T-helper 2 cell treated with Interferon-gamma antibody and Interleukin-4, amounts not matched to agents 5 μg/mL and 100 μg/mL, for 36 hours (primary cell): ENCODE results near the gene ZNF784.
A peak's percentile ranks its signal among the peaks of the same experiment; 100 is the strongest.

Source experiments
- DNase-seq: peaks from one replicate; pipeline ENCODE4 v3.0.0; 2021; ENCODE audit warnings: low spot score
- H3K27ac Mint-ChIP-seq: one replicate; pipeline ENCODE4 v1.8.0; 2021; ENCODE audit warnings: mild to moderate bottlenecking, mixed read lengths
- H3K27me3 Mint-ChIP-seq: one replicate; pipeline ENCODE4 v1.8.0; 2021; ENCODE audit warnings: low read depth, mixed read lengths
- H3K36me3 Mint-ChIP-seq: one replicate; pipeline ENCODE4 v1.8.0; 2021; ENCODE audit warnings: low read depth, mixed read lengths
- H3K4me1 Mint-ChIP-seq: one replicate; pipeline ENCODE4 v1.8.0; 2021; ENCODE audit warnings: low read depth, mixed read lengths
- H3K4me3 Mint-ChIP-seq: one replicate; pipeline ENCODE4 v1.8.0; 2022; ENCODE audit warnings: mild to moderate bottlenecking, moderate library complexity, mixed read lengths
- H3K9me3 Mint-ChIP-seq: one replicate; pipeline ENCODE4 v1.8.0; 2021; ENCODE audit warnings: mixed read lengths

ZNF784 gene

GRCh38 chr19:55652311-55653128, 28.2 kb upstream of the ZNF784 start:
- Mint-ChIP-seq H3K4me3 (peak overlapping the region; percentile 46), H3K4me1 (peaks cover 26% of the 10 kb centered on the region), H3K27ac (peak overlapping the region; percentile 49), H3K36me3 (peaks cover 26% of the 10 kb centered on the region), H3K9me3 (no peaks in the 10 kb centered on the region), H3K27me3 (no peaks in the 10 kb centered on the region)
- DNase-seq: no peak

GRCh38 chr19:55651236-55651635, 26.9 kb upstream of the ZNF784 start:
- no peaks in the 10 kb centered on the region for H3K9me3 Mint-ChIP-seq
- H3K27me3 Mint-ChIP-seq: no peaks in the 10 kb centered on the region
- no peak overlapping the region for H3K4me3 Mint-ChIP-seq
- H3K36me3 Mint-ChIP-seq: peaks cover 18% of the 10 kb centered on the region
- no peak for DNase-seq
- H3K4me1 Mint-ChIP-seq: peaks cover 20% of the 10 kb centered on the region
- no peak overlapping the region for H3K27ac Mint-ChIP-seq

- Mint-ChIP-seq H3K27ac (no peak overlapping the region), H3K9me3 (no peaks in the 10 kb centered on the region), H3K27me3 (no peaks in the 10 kb centered on the region), H3K4me3 (no peak overlapping the region), H3K36me3 (peaks cover 13% of the 10 kb centered on the region), H3K4me1 (peaks cover 15% of the 10 kb centered on the region)
- no peak for DNase-seq
These were observed 26.4 kb upstream of the ZNF784 start for GRCh38 chr19:55650602-55651230.

GRCh38 chr19:55650126-55650557, 25.8 kb upstream of the ZNF784 start:
- H3K27ac Mint-ChIP-seq: peak overlapping the region; percentile 78
- H3K4me3 Mint-ChIP-seq: peak overlapping the region; percentile 46
- peaks cover 13% of the 10 kb centered on the region for H3K36me3 Mint-ChIP-seq
- DNase-seq: no peak
- H3K4me1 Mint-ChIP-seq: peaks cover 15% of the 10 kb centered on the region
- no peaks in the 10 kb centered on the region for H3K27me3 Mint-ChIP-seq
- H3K9me3 Mint-ChIP-seq: no peaks in the 10 kb centered on the region

- Mint-ChIP-seq H3K4me1 (peaks cover 15% of the 10 kb centered on the region), H3K4me3 (peak overlapping the region; percentile 77), H3K27ac (peak overlapping the region; percentile 78), H3K27me3 (no peaks in the 10 kb centered on the region), H3K36me3 (peaks cover 13% of the 10 kb centered on the region), H3K9me3 (no peaks in the 10 kb centered on the region)
- no peak for DNase-seq
These were observed 25.1 kb upstream of the ZNF784 start for GRCh38 chr19:55649268-55650125.

GRCh38 chr19:55648585-55649267, 24.4 kb upstream of the ZNF784 start:
- no peaks in the 10 kb centered on the region for H3K27me3 Mint-ChIP-seq
- peak overlapping the region; percentile 81 for H3K27ac Mint-ChIP-seq
- peaks cover 13% of the 10 kb centered on the region for H3K36me3 Mint-ChIP-seq
- peak overlapping the region; percentile 77 for H3K4me3 Mint-ChIP-seq
- no peak for DNase-seq
- H3K9me3 Mint-ChIP-seq: no peaks in the 10 kb centered on the region
- peaks cover 21% of the 10 kb centered on the region for H3K4me1 Mint-ChIP-seq

- no peaks in the 10 kb centered on the region for H3K27me3 Mint-ChIP-seq
- peaks cover 25% of the 10 kb centered on the region for H3K4me1 Mint-ChIP-seq
- H3K4me3 Mint-ChIP-seq: peak within 1 kb of the TSS; percentile 79
These were observed 23.6 kb upstream of the ZNF784 start, which contains the start of gene CCDC106 for GRCh38 chr19:55647732-55648584. TSS of gene CCDC106 (plus strand) at chr19:55648212. CDS start at chr19:55649047, 835 bp downstream.

GRCh38 chr19:55646889-55647731, 22.7 kb upstream of the ZNF784 start:
- peaks cover 27% of the 10 kb centered on the region for H3K4me1 Mint-ChIP-seq
- no peak for DNase-seq
- no peaks in the 10 kb centered on the region for H3K9me3 Mint-ChIP-seq
- no peaks in the 10 kb centered on the region for H3K27me3 Mint-ChIP-seq
- H3K27ac Mint-ChIP-seq: peak overlapping the region; percentile 72
- H3K4me3 Mint-ChIP-seq: peak overlapping the region; percentile 79
- H3K36me3 Mint-ChIP-seq: peaks cover 18% of the 10 kb centered on the region

More at GRCh38 chr19:55647732-55648584, 23.6 kb upstream of the ZNF784 start, which contains the start of gene CCDC106:
- Mint-ChIP-seq H3K36me3 (peaks cover 17% of the 10 kb centered on the region), H3K27ac (peak within 1 kb of the TSS; percentile 81), H3K9me3 (no peaks in the 10 kb centered on the region)
- DNase-seq: no peak

GRCh38 chr19:55645512-55645881, 21.1 kb upstream of the ZNF784 start:
- H3K27me3 Mint-ChIP-seq: no peaks in the 10 kb centered on the region
- H3K4me3 Mint-ChIP-seq: peak overlapping the region; percentile 57
- peaks cover 18% of the 10 kb centered on the region for H3K36me3 Mint-ChIP-seq
- no peak for DNase-seq
- peaks cover 31% of the 10 kb centered on the region for H3K4me1 Mint-ChIP-seq
- H3K9me3 Mint-ChIP-seq: no peaks in the 10 kb centered on the region
- H3K27ac Mint-ChIP-seq: peak overlapping the region; percentile 57

- H3K27ac Mint-ChIP-seq: no peak overlapping the region
- H3K4me1 Mint-ChIP-seq: peaks cover 34% of the 10 kb centered on the region
- H3K9me3 Mint-ChIP-seq: no peaks in the 10 kb centered on the region
- H3K36me3 Mint-ChIP-seq: peaks cover 16% of the 10 kb centered on the region
- no peaks in the 10 kb centered on the region for H3K27me3 Mint-ChIP-seq
- no peak for DNase-seq
- H3K4me3 Mint-ChIP-seq: peak overlapping the region; percentile 93
These were observed 20.6 kb upstream of the ZNF784 start for GRCh38 chr19:55644842-55645511.

- Mint-ChIP-seq H3K4me1 (peaks cover 30% of the 10 kb centered on the region), H3K36me3 (peaks cover 12% of the 10 kb centered on the region), H3K4me3 (peak overlapping the region; percentile 93), H3K9me3 (no peaks in the 10 kb centered on the region), H3K27me3 (no peaks in the 10 kb centered on the region), H3K27ac (peak overlapping the region; percentile 91)
- no peak for DNase-seq
These were observed 19.9 kb upstream of the ZNF784 start for GRCh38 chr19:55644191-55644833.
